Activated B cell treated with CpG ODN at 0.5 μM for 24 hours (primary cell): ENCODE measurements around the gene KREMEN1. TPM values are rescaled to one million over a fixed set of nuclear protein-coding genes. Genes with fewer than 3 reads are reported as not detected.

Experiments used
- ATAC-seq: fragments of 200-7000 bp; cut with Tn5 transposase; one replicate; pipeline ENCODE4 v1.10.0; 2021; ENCODE audit warnings: low read depth, mild to moderate bottlenecking, moderate library complexity
- CTCF ChIA-PET: fragments of 350-600 bp; sonication (Branson Sonifier 250); formaldehyde crosslinking; loops from one replicate; lab custom pipeline; 2021; ENCODE audit warnings: antibody characterized with exemption; lab: Charles Lee
- POLR2A ChIA-PET: fragments of 350-600 bp; sonication (Branson Sonifier 250); formaldehyde crosslinking; loops from one replicate; lab custom pipeline; 2021; ENCODE audit warnings: antibody characterized with exemption; lab: Charles Lee
- DNase-seq: peaks from one replicate; pipeline ENCODE4 v3.0.0; 2022
- H3K27ac Mint-ChIP-seq: one replicate; pipeline ENCODE4 v1.8.0; 2020; ENCODE audit warnings: mixed read lengths
- H3K27me3 Mint-ChIP-seq: one replicate; pipeline ENCODE4 v1.8.0; 2021; ENCODE audit warnings: mixed read lengths
- H3K36me3 Mint-ChIP-seq: one replicate; pipeline ENCODE4 v1.8.0; 2021; ENCODE audit warnings: low read depth, mixed read lengths
- H3K4me1 Mint-ChIP-seq: one replicate; pipeline ENCODE4 v1.8.0; 2021; ENCODE audit warnings: mixed read lengths
- H3K4me3 Mint-ChIP-seq: one replicate; pipeline ENCODE4 v1.8.0; 2020; ENCODE audit warnings: mild to moderate bottlenecking, mixed read lengths
- H3K9me3 Mint-ChIP-seq: one replicate; pipeline ENCODE4 v1.8.0; 2020; ENCODE audit warnings: mixed read lengths
- intact Hi-C: fragments of 100-400 bp; cut with micrococcal nuclease; formaldehyde crosslinking; loops from one replicate; pipeline ENCODE4 v1.15.1; 2024
- total RNA-seq: library from RNA; stranded (reverse); gene quantifications from 2 replicates; pipeline ENCODE4 v1.2.3, GENCODE V29; 2022
- TF ChIP-seq, protein P1 (sequence below): fragments of 200-600 bp; IDR thresholded peaks from one replicate; pipeline ENCODE4 v1.8.0; 2022; ENCODE audit warnings: antibody characterized with exemption, mild to moderate bottlenecking

KREMEN1 gene
- total RNA-seq, 1 donor from 2014 or later: not detected

DNA sequence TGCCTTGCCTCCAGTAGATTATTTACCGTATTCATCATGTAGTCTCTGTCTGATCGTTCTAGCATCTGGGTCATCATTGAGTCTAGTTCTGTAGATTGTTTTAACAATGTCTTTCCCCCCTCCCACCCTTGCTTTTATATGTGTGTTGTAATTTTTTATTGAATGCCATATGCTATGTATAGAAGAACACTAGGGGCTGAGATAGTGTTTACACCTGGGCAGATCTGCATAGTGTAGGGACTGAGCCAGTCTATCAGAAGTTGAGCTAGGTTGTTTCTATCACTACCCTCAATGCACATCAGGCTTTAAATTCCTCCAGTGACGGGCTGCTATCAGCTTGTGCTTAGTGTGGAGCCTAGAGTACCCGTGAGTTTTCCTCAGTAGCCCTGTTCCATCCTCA is 61.6 kb downstream of the KREMEN1 start:
- ChIA-PET CTCF (no interaction called here), POLR2A (no interaction called here)
- Mint-ChIP-seq H3K9me3 (peaks cover 5% of the 10 kb centered on the region), H3K4me3 (no peak overlapping the region), H3K4me1 (no peaks in the 10 kb centered on the region), H3K36me3 (no peaks in the 10 kb centered on the region), H3K27ac (no peak overlapping the region), H3K27me3 (peaks cover 24% of the 10 kb centered on the region)
- intact Hi-C loops: no loop called here
- TF ChIP-seq, protein P1, sequence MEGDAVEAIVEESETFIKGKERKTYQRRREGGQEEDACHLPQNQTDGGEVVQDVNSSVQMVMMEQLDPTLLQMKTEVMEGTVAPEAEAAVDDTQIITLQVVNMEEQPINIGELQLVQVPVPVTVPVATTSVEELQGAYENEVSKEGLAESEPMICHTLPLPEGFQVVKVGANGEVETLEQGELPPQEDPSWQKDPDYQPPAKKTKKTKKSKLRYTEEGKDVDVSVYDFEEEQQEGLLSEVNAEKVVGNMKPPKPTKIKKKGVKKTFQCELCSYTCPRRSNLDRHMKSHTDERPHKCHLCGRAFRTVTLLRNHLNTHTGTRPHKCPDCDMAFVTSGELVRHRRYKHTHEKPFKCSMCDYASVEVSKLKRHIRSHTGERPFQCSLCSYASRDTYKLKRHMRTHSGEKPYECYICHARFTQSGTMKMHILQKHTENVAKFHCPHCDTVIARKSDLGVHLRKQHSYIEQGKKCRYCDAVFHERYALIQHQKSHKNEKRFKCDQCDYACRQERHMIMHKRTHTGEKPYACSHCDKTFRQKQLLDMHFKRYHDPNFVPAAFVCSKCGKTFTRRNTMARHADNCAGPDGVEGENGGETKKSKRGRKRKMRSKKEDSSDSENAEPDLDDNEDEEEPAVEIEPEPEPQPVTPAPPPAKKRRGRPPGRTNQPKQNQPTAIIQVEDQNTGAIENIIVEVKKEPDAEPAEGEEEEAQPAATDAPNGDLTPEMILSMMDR: no peak
- ATAC-seq: no peak
- no peak for DNase-seq

DNA sequence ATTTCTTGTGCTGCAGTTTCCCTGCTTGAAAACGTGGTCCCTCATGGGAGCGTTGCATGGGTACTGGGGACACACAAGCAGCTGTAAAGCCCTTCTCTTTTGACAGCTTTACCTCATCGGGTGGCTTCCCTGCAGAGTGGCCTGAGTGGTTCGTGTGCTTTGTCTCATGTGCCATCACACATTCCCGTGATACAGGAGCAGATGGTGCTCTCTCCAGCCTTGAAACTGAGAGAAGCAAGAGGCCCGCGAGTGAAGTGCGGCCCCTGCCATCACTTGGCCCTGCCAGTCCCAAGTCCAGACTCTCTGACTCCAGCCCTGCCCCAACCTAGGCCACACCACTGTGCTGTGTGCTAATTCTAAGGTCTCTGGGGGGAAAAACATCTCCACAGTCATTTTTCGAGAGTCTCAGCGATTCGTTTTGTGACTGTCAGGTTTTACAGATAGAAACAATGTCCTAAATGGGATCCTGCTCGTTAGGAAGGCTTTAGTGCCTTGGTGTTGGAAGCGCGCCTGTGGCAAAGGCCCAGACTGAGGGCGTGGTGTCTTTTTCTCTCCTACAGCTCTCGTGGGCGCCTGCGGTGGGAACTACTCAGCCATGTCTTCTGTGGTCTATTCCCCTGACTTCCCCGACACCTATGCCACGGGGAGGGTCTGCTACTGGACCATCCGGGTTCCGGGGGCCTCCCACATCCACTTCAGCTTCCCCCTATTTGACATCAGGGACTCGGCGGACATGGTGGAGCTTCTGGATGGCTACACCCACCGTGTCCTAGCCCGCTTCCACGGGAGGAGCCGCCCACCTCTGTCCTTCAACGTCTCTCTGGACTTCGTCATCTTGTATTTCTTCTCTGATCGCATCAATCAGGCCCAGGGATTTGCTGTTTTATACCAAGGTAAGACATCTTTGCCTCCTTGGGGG is 64.2 kb downstream of the KREMEN1 start:
- Mint-ChIP-seq H3K4me3 (no peak overlapping the region), H3K36me3 (no peaks in the 10 kb centered on the region), H3K4me1 (no peaks in the 10 kb centered on the region), H3K27ac (no peak overlapping the region), H3K9me3 (peaks cover 5% of the 10 kb centered on the region), H3K27me3 (peaks cover 31% of the 10 kb centered on the region)
- ATAC-seq (no peak), DNase-seq (no peak)
- ChIA-PET CTCF (no interaction called here), POLR2A (no interaction called here)
- intact Hi-C loops: no loop called here
- TF ChIP-seq, protein P1: no peak

DNA sequence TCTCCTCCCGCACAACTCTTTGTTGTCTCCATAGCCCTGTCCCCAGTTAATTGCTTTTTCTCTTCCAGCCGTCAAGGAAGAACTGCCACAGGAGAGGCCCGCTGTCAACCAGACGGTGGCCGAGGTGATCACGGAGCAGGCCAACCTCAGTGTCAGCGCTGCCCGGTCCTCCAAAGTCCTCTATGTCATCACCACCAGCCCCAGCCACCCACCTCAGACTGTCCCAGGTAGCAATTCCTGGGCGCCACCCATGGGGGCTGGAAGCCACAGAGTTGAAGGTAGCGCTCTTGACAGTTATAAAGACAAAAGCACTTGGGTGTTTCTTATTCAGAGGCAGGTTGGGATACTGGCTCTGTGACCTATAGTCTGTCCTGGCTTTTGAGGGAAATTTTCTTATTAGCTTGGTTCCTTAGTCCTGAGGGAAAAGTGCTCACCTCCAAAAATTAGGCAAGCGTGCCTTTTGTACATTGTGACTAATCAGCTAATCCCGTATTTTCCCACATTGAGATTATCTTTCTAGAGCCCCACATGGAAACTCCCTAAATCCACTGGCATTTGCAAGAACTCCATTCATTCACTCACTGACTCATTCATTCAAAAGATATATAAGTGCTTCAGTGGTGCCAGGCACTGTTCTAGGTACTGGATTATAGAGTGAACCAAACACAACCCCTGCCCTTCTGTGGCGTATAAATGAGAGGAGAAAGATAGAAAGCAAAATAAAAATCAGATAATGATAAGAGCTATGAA is 65.9 kb downstream of the KREMEN1 start:
- H3K27me3 Mint-ChIP-seq: peaks cover 39% of the 10 kb centered on the region
- POLR2A ChIA-PET: no interaction called here
- CTCF ChIA-PET: no interaction called here

DNA sequence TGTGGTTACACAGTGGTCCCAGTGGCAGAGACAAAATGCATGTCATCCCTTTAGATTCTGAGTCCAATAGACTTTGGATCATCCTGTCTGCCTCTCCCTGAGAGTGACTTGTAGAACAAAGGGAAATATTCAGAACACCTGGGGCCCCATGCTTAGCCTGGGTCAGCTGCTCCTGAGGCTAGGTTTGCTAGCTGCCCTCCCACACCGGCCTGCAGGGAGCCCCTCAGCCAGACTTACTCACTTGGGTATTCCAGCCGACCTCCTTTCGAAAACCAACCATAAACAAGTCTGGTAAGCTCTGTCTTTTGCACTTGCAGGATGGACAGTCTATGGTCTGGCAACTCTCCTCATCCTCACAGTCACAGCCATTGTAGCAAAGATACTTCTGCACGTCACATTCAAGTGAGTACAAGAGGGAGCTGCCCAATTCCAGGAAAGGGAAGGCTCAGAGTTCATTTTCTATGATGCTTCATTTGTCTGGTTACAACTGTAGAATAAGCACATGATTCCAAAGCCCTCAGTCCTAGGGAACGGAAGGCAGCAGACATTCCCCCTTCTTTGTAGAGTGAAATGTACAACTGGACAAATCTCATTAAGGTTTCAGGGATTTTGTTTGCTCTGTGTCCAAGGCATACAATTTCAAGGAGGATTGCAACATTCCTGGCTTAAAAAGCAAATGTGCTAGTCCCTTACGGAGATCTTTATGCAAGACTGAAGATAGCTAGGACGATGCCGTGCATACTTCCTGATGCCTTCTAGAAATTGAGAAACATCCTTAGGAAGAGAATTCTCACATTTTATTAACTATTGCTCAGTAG is 67.3 kb downstream of the KREMEN1 start:
- no peaks in the 10 kb centered on the region for H3K36me3 Mint-ChIP-seq
- no peak overlapping the region for H3K27ac Mint-ChIP-seq
- H3K9me3 Mint-ChIP-seq: no peaks in the 10 kb centered on the region
- intact Hi-C loops: no loop called here
- POLR2A ChIA-PET: interaction anchor here (0.5 kb wide), 1 partner anchor 28 kb away, joined by 6 read pairs; no protein-coding TSS in a partner anchor
- H3K4me1 Mint-ChIP-seq: no peaks in the 10 kb centered on the region
- DNase-seq (no peak), ATAC-seq (no peak)
- H3K4me3 Mint-ChIP-seq: no peak overlapping the region
- TF ChIP-seq, protein P1: no peak
- H3K27me3 Mint-ChIP-seq: peaks cover 36% of the 10 kb centered on the region
- CTCF ChIA-PET: no interaction called here

More for the DNA sequence above, 65.9 kb downstream of the KREMEN1 start:
- TF ChIP-seq, protein P1: no peak
- no peaks in the 10 kb centered on the region for H3K36me3 Mint-ChIP-seq
- H3K9me3 Mint-ChIP-seq: peaks cover 2% of the 10 kb centered on the region
- intact Hi-C loops: no loop called here
- DNase-seq: no peak
- H3K4me3 Mint-ChIP-seq: no peak overlapping the region
- H3K27ac Mint-ChIP-seq: no peak overlapping the region
- ATAC-seq: no peak
- H3K4me1 Mint-ChIP-seq: no peaks in the 10 kb centered on the region
